RPMI8226 (cell line): Measurements from ENCODE around the gene CCER1.
A peak's percentile ranks its signal among the peaks of the same experiment; 100 is the strongest.

ENCODE experiments used
- DNase-seq: peaks from one replicate; pipeline ENCODE4 v3.0.0-alpha.2; 2015

The CCER1 gene

DNA sequence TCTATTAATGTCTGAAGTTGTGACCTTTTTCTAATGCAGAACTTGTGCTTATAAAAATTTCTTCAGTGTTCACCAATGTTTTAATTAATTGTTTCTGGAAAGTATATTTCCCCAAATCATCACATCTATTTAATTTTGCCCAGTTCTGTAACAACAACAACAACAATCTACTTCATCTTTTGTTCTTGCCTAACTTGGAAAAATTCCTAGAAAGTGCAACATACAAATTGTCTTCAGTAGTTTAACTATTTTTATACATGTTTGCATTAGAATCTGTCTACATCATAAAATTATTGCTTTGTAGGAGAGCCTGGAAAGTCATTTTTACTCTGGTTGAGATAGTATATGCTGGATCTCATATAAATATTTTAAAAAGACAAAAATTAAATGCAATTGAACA, 38.5 kb downstream of the CCER1 start:
- no peak for DNase-seq

DNA sequence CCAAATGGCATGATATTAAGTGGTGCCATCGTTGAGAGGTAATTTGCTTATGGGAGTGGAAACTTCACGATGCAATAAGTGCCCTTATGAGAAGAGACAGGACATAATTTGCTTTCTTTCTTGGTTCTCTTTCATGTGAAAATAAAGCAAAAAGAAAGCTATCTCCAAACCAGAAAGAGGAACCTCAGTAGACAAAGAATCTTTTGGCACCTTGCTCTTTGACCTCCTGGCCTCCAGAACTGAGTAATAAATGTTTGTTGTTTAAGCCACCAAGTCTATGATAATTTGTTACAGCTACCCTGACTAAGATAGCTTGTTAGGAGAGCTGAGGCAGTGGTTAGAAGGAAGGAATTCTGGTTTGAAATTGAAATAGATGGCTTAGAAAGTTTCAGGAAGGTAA, 39.6 kb downstream of the CCER1 start:
- no peak for DNase-seq

DNA sequence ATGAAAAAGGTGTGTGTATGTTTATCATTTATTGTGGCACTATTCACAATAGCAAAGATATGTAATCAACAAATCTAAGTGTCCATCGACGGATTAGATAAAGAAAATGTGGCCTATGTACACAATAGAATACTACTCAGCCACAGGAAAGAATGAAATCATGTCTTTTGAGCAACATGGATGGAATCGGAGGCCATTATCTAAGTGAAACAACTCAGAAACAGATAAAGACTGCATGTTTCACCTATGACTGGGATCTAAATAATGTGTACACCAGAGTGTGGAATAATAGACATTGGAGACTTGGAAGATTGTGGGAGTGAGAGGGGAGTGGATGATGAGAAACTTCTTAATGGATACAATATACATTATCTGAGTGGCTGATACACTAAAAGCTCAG, 44.0 kb downstream of the CCER1 start:
- no peak for DNase-seq

DNA sequence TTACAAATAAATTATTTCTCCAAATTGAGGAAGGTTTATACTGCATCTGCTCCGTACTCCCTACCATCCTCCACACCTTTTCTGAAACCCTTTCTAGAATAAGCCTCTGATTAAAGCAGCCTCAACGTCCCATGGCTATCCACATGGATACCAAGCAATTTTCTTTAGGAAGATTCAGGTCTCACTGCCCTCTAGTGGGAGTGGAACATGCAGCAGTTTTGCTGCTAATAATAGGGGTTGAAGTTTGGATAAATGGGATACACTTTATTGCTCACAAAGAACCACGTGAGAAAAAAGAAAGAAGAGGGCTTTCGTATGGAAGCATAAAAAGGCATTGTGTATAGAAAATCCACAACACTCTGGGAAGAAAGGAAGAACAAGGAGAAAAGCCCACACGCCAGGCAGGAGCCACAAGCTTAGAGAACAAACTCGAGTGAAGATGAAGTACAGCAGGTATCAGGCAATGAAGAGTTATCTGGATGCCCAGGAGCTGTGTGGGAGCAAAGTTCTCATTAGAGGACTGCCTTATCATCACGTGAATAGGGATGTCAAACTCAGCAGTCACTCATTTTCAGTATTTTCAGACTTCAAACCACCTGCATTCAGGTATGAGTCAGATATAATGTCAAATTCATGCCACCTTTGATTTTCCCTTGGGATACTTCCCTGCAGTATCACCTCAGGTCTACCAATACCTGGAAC, 45.8 kb downstream of the CCER1 start:
- peak; percentile 5 for DNase-seq

DNA sequence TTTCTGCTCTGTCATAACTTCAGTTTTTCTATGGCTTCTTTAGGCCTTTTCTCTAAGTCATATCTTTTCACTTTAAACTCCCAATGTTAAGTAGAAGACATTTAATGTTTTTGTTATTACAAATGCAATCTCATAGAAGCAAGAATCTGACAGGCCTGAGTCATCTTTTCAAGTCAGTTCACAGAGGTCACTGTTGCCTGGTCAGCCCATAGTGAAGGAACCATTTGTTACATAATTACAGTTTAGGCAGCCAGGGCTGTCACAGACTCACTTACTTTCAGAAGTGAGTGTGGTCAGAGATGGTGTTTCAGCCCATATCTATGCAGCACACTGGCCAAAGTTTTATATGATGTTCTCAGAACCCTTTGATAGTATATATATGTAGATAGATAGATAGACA, 46.5 kb downstream of the CCER1 start:
- DNase-seq = no peak

DNA sequence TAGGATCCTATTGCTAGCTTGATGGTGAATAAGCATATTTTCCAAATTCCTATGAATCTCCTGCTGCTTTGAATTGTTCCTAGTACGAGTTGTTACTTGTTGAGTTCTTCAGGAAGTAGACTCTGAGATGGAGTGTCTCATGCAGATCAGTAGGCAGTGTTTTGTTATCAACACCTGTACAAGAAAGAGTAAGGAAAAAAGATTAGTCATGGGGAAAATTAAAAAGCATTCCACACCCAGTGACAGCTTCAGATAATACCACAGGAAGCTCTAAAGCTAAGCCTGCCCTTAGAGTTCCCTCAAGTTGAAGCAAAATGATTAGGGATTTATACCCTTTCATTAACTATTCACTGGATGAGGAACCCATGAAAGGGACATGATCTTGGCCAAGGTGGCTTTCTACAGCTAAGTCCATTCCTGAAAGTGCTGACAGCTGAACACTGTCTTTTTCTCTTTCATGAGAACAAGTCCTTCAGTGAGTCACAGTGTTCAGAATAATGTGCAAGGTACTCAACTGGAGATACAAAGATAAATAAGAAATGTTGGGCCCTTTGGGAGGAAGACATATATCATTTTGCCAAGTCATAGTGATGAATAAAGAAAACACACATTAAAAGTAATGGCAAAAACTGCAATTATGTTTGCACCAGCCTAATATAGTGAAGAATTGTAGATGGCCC, 49.1 kb downstream of the CCER1 start:
- no peak for DNase-seq

DNA sequence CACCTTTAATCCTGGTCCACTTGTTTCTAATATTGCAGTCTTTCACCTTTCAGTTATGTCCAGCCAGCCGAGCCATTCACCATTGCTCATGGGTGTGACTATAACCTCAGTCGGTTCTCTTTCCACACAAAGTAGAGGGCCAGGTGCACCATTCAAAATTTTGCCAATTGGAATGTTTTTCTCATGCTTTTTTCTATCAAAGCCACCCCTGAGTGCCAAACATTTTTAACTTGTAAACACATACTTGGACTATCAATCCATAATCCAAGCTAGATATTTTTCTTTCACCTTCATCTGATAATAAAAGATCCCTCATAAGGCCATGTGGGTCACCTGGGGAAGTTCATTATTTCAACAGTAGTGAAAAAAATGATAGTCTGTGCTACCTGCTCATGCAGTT, 52.4 kb downstream of the CCER1 start:
- DNase-seq = no peak
